GM19397 (cell line): ENCODE results near the gene NRXN2.
"Not testable (repeated sequence)": the region's sequence is repeated elsewhere in the genome, so short reads cannot be mapped to it uniquely, and the experiment has no call there.

Source experiments
- ATAC-seq: cut with Tn5 transposase; IDR thresholded peaks from one replicate; pipeline ENCODE4 v1.9.1; 2021; ENCODE audit warnings: mild to moderate bottlenecking, moderate library complexity; ENCODE audit not compliant: unreplicated experiment

The NRXN2 gene

DNA sequence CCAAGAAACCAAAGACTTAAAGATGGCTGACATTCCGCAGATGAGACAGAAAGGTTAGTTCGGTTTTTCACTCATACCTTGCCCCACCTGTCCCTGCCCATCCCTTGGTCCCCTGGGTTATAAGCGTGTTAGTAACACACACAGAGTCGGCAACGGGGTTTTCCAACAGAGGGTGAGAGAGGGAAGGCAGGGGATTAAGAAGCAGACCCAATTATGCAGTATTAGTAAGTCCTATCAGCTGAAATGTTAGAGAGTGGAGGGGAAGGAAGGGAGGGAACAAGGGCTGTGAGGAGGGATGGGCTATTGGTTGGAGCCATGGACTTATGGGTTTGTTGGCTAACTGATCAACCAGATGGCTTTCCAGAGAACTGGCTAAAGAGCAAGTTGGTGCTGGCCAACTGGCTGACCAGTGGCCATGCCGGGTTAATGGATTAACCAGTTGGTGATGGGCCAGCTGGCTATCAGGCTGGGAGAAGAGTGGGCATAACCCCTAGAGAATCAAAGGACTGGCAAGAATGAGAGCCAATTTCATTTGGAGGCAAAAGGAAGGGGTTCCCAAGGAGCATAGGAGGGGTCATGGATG lies 45.5 kb downstream of the NRXN2 start:
- ATAC-seq: no peak

GRCh38 chr11:64676261-64676615 lies 46.8 kb downstream of the NRXN2 start:
- no peak for ATAC-seq

- no peak for ATAC-seq
Measured at GRCh38 chr11:64675450-64676260, 47.3 kb downstream of the NRXN2 start.

DNA sequence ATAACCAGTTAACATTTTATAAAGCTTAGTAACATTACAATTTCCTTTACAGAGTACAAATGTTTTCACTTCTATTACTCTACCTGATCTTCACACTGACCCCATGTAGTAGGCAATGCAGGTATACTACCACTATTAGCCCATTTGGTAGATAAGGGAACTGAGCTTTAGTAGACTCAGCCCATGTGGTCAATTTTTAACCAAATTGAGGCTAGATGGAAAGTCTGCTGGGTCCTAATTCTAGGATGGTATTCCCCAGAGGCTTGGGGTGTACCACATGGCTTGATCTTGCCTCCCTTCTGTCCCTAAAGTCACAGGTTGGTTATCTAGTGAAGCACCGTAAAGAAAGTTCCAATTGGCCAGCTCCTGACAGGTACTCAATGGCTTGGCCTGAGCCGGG lies 48.2 kb downstream of the NRXN2 start:
- ATAC-seq: no peak

GRCh38 chr11:64673279-64673678 lies 49.7 kb downstream of the NRXN2 start:
- ATAC-seq: no peak

DNA sequence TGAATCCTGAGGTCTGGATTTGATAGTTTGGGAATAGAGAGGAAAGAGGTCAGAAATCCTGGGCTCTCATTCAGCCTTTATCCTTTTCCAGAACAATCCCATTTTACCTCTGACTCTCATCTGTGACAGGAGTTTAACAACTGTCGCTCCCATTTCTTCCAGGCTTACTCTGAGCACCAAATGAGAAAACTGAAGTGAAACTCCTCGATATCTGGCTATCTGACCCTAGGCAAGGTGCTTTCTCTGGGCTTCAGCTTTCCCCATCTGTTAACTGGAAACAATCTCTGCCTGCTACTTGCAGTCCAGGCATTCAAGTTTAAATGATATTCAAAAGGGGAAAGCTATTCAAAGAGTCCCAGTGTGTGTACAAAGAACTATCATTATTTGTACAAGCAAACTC lies 50.1 kb downstream of the NRXN2 start:
- no peak for ATAC-seq

GRCh38 chr11:64670975-64671374 lies 52.0 kb downstream of the NRXN2 start:
- no peak for ATAC-seq

GRCh38 chr11:64667154-64667745 lies 55.7 kb downstream of the NRXN2 start:
- ATAC-seq: no peak

GRCh38 chr11:64665411-64665821 lies 57.6 kb downstream of the NRXN2 start:
- no peak for ATAC-seq

DNA sequence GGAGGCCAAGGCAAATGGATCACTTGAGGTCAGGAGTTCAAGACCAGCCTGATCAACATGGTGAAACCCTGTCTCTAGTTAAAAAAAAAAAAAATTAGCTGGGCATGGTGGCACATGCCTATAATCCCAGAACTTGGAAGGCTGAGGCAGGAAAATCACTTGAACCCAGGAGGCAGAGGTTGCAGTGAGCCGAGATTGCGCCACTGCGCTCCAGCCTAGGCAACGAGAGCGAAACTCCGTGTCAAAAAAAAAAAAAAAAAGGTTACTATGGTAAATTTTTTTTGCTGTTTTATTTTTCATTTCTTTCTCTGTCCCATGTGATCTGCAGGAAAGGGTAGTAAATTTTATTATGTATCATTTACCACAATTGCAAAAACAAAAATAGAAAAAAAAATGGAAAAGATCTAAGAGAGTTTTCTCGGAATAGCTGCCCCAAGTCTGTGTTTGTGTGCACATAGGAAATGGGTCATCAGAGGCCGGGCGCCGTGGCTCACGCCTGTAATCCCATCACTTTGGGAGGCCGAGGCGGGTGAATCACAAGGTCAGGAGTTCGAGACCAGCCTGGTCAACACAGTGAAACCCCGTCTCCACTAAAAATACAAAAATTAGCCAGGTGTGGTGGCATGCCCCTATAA lies 58.6 kb downstream of the NRXN2 start:
- ATAC-seq: not testable (repeated sequence)

GRCh38 chr11:64663656-64664055 lies 59.3 kb downstream of the NRXN2 start:
- ATAC-seq: no peak

- no peak for ATAC-seq
Measured at GRCh38 chr11:64661614-64662013, 61.4 kb downstream of the NRXN2 start.

DNA sequence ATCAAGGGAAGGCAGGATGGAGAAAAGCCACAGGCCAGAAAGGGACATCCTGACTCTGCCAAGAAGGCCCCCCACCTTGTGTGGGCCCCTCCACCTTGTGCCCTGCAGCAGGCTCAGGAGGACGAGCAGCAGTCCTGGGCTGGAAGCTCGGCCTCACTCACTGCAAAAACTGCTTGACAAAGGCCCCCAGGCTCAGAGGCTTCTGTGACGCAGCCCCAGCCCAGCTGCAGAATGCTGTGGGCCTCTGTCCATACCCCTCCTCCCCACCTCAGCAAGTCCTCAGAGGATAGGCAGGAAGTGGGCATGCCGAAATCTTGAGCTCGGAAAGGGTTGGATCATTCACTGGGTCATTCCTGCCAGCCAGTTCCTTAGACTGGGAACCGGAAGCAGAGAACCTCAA lies 61.9 kb downstream of the NRXN2 start:
- no peak for ATAC-seq

GRCh38 chr11:64660706-64661105 lies 62.3 kb downstream of the NRXN2 start:
- ATAC-seq: no peak

DNA sequence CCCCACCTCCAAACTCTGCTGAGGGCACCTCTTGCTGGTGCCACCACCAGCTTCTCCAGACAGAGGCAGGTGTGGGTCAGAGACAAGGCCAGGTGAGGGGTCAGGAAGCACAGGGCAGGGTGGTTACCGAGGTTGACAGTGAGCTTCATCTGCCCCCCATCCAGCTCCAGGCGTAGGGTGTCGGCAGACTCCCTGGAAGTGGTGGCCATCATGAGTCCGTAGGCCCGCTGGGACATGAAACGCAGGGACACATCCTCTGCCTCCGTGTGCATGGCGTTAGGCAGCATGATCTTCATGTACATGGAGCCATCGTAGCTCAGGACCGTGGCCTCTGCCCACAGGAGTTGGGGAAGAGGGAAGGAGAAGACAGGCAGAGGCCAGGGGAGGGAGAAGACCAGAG lies 62.8 kb downstream of the NRXN2 start:
- ATAC-seq: no peak

DNA sequence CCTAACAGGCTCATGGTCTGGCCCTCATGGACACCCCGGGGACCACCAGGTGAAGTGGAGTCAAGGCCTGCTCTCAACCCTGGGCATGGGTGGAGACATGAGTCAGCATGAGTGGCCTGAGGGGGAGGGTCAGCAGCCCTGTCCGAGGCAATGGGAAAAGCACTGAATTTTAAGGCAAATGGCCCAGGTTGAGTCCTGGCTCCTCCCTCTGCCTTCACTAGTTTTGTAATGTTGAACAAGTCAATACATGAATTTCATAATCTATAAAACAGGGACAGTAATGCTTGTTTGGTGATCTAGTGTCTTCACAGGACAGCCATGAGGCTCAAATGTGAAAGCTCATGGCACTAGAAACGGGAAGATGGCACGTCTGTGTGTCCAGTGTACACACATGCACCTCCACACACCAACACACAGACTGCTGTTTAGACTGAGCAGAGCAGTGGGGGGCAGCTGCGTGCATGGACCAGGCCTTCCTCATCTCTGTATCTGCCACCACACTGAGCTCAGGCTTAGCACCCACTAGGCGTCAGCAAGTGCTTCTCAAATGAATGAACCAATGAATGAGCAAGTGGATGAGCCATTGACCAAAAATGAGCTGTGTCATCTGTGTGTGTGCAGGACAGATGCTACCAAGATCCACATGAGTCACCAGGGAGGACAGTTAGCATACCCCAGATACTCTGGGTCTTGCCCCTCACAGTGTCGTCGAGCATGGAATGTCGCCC lies 63.4 kb downstream of the NRXN2 start:
- ATAC-seq: no peak

- no peak for ATAC-seq
Measured at GRCh38 chr11:64658265-64658664, 64.7 kb downstream of the NRXN2 start.

- ATAC-seq: no peak
Measured at GRCh38 chr11:64656862-64657261, 66.1 kb downstream of the NRXN2 start.

GRCh38 chr11:64655941-64656601 lies 66.9 kb downstream of the NRXN2 start:
- ATAC-seq: no peak

GRCh38 chr11:64654958-64655541 lies 67.9 kb downstream of the NRXN2 start:
- ATAC-seq: no peak
